ENCODE data around the gene SMIM1.

Gene SMIM1

GRCh38 chr1:3759796-3760195 is 12.8 kb upstream of the SMIM1 start:
- DNase-seq = no peak

- no peak for DNase-seq
Measured at GRCh38 chr1:3761296-3762010, 11.1 kb upstream of the SMIM1 start.

DNA sequence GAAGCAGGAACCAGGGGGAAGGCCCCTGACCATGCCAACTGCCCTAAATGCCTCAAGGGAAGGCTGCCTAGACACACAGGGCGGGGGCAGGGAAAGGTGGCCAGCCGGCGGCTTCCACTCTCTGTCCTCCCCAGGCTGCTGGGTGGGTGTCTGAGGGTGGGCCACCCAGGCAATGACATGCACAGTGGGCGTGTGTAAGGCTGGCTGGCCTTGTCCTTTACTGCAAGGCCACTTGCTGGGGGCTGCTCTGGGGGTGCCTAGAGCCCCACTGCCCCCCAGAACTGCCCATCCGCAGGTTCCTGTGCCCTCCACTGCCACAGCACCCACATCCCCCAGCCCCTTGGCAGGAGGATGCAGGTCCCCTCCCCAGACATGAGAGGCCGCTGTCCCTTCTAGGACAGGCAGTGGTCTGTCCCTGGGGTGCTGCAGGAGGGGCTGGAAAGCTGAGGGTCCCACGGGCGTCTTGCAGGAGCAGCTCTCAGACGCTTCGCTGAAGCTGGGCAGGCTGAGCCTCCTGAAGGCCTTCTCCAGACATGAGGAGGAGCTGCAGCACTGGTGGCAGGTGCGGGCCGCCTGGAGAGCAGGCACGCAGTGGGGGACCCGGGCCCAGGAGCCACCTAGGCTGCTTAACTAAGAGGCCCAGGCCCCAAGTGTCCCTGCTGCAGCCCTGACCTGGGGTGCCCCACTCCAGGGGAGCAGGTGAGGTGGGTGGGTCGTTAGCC is 10.2 kb upstream of the SMIM1 start:
- DNase-seq = no peak

DNA sequence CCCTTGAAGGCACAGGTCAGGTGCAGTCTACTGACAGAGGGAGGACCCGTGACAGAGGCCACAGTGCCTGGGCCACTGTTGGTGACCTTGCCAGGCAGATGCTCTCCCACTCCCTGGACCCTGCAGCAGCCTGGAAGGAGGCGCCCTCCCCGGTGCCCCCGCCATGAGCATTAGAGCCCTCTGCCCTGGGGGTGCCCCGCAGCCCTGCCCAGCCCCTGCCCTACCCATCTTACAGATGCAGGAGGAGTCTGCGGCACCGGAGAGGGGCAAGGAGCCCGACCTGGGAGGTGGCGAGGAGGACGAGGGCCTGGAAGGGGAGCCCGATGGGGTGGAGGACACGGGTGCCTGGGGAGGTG is 9.7 kb upstream of the SMIM1 start:
- DNase-seq = no peak

- no peak for DNase-seq
Measured at GRCh38 chr1:3763351-3764125, 9.0 kb upstream of the SMIM1 start.

DNA sequence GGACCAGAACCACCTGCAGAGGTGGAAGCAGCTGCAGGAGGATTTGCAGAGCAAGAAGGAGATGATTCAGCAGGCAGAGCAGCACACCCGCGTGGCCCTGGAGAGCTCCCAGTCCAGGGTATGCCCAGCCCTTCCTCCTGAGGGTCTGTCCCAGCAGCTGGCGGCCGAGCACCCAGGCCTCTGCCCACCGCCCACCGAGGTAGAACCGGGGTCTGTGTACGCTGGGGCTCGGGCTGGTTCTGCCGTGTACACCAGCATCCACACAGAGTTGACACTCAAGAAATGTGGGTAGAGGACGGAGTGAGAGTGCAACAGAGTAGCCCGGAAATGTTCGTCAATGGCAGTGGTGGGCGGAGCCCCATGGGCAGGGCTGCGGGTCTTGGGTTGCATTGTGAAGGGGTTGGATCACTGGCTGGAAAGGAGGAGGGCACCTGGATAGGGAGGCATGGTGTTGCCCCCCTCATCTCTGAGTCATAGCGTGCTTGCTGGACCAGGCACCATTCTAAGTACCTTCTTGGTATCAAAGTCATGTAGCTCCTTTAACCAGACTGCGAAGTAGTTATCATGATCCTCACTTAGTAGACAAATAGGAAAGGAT is 5.1 kb upstream of the SMIM1 start:
- DNase-seq = no peak

- DNase-seq = no peak
Measured at GRCh38 chr1:3768811-3769390, 3.6 kb upstream of the SMIM1 start.

DNA sequence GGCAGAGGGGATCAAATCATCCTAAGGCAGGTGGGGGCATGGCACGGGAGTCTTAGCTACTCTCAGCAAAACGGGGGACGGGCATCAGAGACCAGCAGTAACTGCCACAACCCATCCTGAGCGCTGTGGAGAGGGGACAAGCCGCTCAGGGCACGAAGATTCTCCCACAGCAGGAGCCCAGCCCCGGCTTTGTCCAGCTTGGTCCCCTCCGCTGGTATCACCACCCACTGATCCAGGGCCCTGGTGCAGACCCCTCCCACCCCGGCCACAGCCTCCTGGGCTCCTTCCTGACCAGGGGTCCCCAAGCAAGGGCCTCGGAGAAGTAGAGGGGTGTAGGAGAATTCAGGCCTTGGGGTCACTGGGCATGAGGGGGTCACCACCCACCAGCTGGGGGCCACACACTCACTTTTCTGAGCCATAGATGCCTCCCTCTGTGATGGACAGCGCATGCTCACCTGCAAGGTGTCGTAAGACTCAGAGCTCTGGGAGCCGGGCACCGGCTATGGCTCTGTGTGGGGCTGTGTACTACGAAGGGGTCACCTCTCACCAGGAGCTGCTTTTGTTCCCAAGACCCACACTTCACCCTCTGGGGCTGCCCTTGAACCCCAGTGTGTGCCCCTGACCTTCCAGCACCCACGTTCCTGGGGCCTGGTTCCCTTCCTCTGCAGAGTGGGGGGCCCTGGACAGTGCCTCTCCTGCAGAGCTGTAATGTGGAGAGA is 2.3 kb upstream of the SMIM1 start:
- no peak for DNase-seq

DNA sequence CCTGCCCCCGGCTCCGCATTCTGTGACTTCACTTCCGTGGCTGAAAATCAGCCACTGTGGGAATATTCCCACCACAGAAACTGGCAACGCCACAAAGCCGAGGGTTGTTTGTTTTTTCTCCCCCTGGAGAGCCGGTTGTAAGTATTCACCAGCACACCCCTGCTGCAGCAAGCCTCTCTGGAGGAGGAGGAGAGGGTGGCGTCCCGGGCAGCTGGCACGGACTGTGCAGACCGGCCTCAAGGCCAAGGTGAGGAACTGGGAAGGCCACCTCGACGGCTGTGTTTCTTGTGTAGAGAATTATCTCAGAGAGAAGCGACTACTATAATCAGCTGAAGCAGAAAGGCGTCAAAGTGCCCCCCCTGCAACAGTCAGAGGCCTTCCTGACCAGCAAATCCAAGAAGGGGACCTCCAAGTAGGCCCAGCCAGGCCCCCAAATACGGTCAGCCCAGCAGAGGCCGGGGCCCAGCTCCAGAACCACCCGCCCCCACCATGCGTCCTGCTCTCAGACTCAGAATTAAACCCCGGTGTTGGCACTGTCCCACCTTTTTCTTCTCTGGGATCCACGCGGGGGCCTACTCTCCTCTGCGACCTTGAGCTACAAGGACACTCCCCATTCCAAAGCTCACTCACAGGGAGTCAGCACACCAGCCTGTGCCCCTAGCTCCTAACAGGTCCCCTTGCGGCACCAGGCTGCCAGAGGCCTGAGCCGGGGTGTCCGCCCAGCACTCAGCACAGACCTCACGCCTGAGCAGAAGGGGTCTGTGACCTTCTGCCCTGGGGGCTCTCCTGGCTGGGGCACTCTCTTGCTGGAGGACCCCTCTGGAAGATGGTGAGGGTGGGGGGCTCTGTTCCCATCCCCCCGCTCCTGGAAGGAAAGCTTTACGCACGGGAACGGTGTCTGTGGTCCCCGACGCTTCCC is 1.2 kb upstream of the SMIM1 start:
- DNase-seq = no peak

GRCh38 chr1:3772027-3772714 is 378 bp upstream of the SMIM1 start:
- peak; percentile 85 for DNase-seq

GRCh38 chr1:3773572-3774275 is 1.2 kb downstream of the SMIM1 start:
- no peak for DNase-seq

DNA sequence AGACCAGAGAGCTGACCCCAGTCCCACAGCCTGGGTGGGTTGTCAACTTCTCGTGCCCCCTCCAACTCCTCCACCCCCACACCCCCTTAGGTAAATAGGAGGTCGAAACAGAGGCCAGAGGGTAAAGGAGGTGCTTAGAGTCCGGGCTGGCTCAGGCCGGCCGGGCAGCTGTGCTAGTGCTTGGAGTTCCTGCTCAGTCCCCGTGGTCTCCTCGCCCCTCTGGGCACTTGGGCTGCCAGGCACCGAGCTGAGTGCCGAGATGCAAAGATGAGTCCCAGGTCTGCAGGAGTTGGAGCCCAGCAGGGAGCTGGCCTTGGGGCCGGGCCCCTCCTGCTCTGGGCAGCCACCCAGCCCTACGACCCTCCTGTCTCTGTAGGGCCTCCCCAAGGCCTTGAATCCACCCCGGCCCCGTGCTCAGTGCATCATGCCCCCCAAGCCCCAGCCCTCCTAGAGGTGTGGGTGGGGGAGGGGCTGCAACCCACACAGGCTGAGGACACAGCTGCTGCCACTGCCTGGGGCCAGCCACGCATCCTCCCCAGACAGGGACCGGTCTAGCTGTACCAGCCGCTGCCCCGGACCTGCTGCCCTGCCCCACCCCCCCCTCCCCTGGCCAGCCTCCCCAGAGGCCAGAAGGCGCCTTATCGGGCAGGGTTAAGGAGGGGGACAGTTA is 1.9 kb downstream of the SMIM1 start:
- no peak for DNase-seq

DNA sequence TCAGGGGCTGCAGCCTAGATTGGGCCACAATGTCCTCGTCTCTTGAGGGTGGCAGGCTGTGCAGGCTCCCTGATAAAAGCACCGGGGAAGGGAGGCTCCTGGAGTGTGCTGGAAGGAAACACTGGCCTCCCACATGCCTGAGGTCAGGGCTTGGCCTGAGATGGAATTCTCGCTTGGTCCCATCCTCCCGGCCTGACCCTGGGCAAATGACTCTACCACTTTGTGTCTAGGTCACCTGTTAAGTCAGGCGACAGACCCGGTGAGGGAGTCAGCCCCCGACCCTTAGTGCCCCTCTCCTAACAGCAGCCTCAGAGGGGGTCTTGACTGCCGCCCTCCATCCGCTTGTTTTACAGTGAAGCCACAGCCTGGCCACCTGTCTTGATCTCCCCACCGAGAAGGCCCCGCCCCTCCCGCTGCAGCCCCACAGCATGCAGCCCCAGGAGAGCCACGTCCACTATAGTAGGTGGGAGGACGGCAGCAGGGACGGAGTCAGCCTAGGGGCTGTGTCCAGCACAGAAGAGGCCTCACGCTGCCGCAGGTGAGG is 2.5 kb downstream of the SMIM1 start:
- no peak for DNase-seq

- DNase-seq = peak; percentile 61
Measured at GRCh38 chr1:3775490-3776230, 3.1 kb downstream of the SMIM1 start.

GRCh38 chr1:3776231-3776961 is 3.8 kb downstream of the SMIM1 start:
- DNase-seq = no peak

DNA sequence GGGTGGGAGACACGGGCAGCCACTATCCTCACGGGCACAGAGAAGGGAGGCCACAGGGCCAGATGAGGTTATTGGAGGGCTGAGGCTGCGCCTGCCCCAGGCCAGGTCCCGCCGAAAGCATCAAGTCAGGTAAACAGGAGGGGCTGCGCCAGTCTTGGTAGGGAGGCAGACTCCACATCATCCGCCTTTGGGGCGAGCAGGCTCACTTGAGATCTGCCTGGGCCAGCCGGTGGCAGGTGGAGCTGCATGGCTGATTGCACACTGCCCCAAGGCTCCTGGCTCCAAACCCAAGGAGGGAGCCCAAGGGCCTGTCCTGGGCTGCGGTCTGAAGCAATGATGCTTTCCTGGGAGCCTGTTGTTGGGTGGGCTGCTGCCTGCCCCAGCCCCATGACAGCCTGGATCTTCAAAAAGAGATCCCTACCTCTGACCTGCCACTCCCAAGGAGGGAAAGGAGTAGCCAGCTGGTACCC is 4.6 kb downstream of the SMIM1 start:
- no peak for DNase-seq

All from NCI-H1436 (cell line).